NCI-H526 (cell line): ENCODE data around the gene ANO10.

Experiments used
- DNase-seq, 2 experiments: peaks; one replicate each; lab custom pipeline; 2025; lab: John Stamatoyannopoulos, UW

ANO10 gene

DNA sequence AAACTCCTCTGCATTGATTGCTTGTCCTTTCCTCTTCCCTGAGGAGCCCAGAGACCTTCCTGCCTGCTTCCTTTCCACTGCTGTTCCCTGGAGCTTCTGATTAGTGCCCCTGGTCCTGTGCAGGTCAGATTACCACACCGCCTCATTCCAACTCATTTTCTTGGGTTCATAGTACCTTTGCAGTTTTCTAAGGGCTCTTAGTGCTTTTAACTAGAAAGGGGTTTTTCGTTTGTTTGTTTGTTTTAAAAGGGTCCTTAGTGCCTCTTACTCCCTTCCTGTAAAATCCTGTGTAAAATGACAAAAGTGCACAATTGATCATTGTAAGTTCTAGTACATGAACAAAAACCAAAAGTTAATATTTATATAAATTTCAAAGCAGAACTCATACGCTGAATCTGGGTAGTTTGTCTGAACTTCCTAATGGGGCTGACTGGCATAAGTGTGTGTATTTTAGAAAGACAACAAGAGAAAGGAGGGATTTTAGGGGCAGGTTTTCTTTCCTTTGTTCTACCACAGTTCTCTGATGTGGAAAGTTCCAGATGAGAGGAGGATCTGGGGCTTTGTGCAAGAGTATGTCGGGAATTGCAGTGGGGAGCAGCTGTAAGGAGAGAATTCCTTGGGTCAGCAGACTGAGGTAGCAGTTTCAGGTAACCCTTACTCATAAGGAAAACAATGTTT, 304.9 kb downstream of the ANO10 start:
- no peak for DNase-seq
